ENCODE results near the gene HOXD11.

DNA sequence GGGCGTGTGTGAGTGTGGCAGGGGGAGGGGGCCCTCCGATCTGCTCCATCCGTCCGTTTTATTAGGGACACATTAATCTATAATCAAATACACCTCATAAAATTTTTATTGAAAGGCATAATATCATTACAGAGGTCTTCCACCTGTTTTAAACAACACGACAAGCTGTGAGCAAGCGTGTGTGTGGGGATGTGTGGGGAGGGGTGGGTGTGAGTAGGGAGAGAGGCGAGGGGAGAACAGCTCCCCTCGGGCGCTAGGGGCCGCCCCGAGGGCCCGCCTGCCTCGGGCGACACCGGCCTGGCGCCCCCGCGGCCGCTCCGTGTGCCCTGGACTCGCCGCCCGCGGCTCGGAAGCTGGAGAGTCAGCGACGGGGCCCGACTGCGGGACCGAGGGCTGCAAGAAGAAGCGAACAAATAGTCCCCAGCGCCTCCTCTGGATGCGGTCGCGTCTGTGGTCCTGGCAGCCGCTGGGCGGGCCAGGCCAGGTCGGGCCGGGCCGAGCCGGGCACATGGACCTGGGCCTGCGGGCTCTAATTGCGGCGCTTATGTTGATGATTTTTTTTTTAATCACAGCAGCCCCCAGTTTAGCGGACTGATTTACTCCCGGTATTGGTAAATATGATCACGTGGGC is 15.1 kb downstream of the HOXD11 start:
- TF ChIP-seq, protein P1, sequence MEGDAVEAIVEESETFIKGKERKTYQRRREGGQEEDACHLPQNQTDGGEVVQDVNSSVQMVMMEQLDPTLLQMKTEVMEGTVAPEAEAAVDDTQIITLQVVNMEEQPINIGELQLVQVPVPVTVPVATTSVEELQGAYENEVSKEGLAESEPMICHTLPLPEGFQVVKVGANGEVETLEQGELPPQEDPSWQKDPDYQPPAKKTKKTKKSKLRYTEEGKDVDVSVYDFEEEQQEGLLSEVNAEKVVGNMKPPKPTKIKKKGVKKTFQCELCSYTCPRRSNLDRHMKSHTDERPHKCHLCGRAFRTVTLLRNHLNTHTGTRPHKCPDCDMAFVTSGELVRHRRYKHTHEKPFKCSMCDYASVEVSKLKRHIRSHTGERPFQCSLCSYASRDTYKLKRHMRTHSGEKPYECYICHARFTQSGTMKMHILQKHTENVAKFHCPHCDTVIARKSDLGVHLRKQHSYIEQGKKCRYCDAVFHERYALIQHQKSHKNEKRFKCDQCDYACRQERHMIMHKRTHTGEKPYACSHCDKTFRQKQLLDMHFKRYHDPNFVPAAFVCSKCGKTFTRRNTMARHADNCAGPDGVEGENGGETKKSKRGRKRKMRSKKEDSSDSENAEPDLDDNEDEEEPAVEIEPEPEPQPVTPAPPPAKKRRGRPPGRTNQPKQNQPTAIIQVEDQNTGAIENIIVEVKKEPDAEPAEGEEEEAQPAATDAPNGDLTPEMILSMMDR (conservative IDR thresholded peaks at IDR 0.05; ENCODE audit: low read depth, low read length) = 0 out of 2 replicates have a peak, but pooled peaks have one; percentile 17
- no peak for TF ChIP-seq EZH2 (IDR thresholded peaks at IDR 0.05; ENCODE audit: borderline replicate concordance, low read depth, low read length, poor library complexity, severe bottlenecking)
